Fibroblast of lung (primary cell): ENCODE measurements around the gene NHS. TPM values are rescaled to one million over a fixed set of nuclear protein-coding genes. Genes with fewer than 3 reads are reported as not detected.

ENCODE experiments used
- DNase-seq, 2 donors: peaks; one replicate each; pipeline versions ENCODE4 v3.0.0 to v3.0.0-alpha.2; 2010; ENCODE audit warnings: low read depth in 2 of 2
- H2AFZ ChIP-seq: 2 replicates; pipeline ENCODE4 v1.5.1; 2012; ENCODE audit warnings: low read length, control low read depth, inconsistent platforms
- H3K27ac ChIP-seq: 2 replicates; pipeline ENCODE4 v1.5.1; 2011; ENCODE audit warnings: low read length, control low read depth; ENCODE audit not compliant: insufficient read depth
- H3K27me3 ChIP-seq: 2 replicates; pipeline ENCODE4 v1.5.1; 2011; ENCODE audit warnings: mild to moderate bottlenecking, low read length; ENCODE audit not compliant: control insufficient read depth, insufficient read depth
- H3K36me3 ChIP-seq: 2 replicates; pipeline ENCODE4 v1.5.1; 2011; ENCODE audit warnings: low read length; ENCODE audit not compliant: control insufficient read depth, insufficient read depth
- H3K4me1 ChIP-seq: 2 replicates; pipeline ENCODE4 v1.5.1; 2011; ENCODE audit warnings: low read length; ENCODE audit not compliant: control insufficient read depth, insufficient read depth; ENCODE audit errors: extremely low read depth
- H3K4me2 ChIP-seq: 2 replicates; pipeline ENCODE4 v1.5.1; 2011; ENCODE audit warnings: low read length, control low read depth; ENCODE audit not compliant: insufficient read depth; ENCODE audit errors: extremely low read depth
- H3K4me3 ChIP-seq, 4 experiments: fragments of 200-600 bp in 1 of 4; sonication (generic) in 1 of 4; replicated peaks in 1 of 4; 2 replicates each; pipeline ENCODE4 v1.5.1; 2011 to 2016; ENCODE audit warnings: low read length in 4 of 4, low read depth in 3 of 4, mild to moderate bottlenecking in 3 of 4, control low read depth in 2 of 4, inconsistent platforms in 1 of 4, mixed read lengths in 1 of 4; ENCODE audit not compliant: insufficient read depth in 1 of 4; ENCODE audit errors: control extremely low read depth in 1 of 4
- H3K79me2 ChIP-seq: 2 replicates; pipeline ENCODE4 v1.5.1; 2012; ENCODE audit warnings: mild to moderate bottlenecking, low read length, inconsistent platforms; ENCODE audit not compliant: control insufficient read depth, insufficient read depth
- H3K9ac ChIP-seq: 2 replicates; pipeline ENCODE4 v1.5.1; 2011; ENCODE audit warnings: mild to moderate bottlenecking, low read length, control low read depth; ENCODE audit not compliant: insufficient read depth
- H3K9me3 ChIP-seq: 2 replicates; pipeline ENCODE4 v1.5.1; 2012; ENCODE audit warnings: low read depth, low read length; ENCODE audit not compliant: control insufficient read depth, insufficient read depth
- H4K20me1 ChIP-seq: 2 replicates; pipeline ENCODE4 v1.5.1; 2011; ENCODE audit warnings: low read length; ENCODE audit not compliant: control insufficient read depth, insufficient read depth; ENCODE audit errors: extremely low read depth
- EZH2 ChIP-seq: IDR thresholded peaks from 2 replicates; pipeline ENCODE4 v1.5.1; 2012; ENCODE audit warnings: low read length, control low read depth, mild to moderate bottlenecking; ENCODE audit errors: missing control alignments
- polyA plus RNA-seq, 2 donors: library from polyadenylated mRNA; depleted of rRNA in 1 of 2; stranded (reverse) in 1 of 2; unstranded in 1 of 2; fragments of >200 nt; gene quantifications; 2 replicates each; pipeline ENCODE4 v1.2.1, GENCODE V29; 2011 to 2012; ENCODE audit warnings: missing spikeins in 1 of 2
- total RNA-seq: library from RNA; depleted of rRNA; stranded (reverse); fragments of >200 nt; gene quantifications from 2 replicates; pipeline ENCODE4 v1.2.1, GENCODE V29; 2014
- TF ChIP-seq, protein P1 (sequence below), 2 donors: IDR thresholded peaks in 1 of 2; conservative IDR thresholded peaks in 1 of 2; 1 replicate in 1 of 2; 2 replicates in 1 of 2; pipeline ENCODE4 v1.5.1; 2011 to 2012; ENCODE audit warnings: low read length in 2 of 2, control low read depth in 1 of 2, inconsistent platforms in 1 of 2, low read depth in 1 of 2, mild to moderate bottlenecking in 1 of 2

The NHS gene
- total and polyA plus RNA-seq, 2 donors (not counting 1 experiment from before 2014, with no cell fraction given): 1.4 to 3.8 TPM

DNA sequence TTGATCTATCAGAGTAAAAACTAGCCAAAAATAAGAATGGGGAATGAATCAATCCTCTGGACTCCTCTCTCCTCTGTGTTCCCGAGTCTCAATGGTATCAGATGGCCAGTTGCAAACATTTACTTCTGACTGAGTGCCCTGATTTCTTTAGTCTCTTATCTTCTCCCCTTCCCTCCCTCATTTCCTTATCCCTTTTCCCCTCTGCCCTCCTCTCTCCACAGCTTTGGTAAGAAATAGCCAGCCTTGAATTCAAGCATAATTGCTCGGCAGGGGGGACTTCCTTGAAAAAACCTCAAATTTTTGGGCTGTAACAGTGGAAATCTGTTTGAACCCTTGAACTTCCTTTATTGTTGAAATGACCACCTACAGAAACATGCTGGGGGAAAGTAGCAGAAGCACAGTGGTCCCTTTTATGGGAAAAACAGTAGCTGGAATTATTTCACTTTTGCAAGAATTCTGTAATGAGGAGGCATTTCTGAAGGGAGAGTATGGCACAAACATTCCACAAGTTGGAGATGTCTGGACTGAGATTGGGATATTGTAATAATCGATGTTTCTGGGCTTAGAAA lies 40.3 kb downstream of the NHS start:
- no peak overlapping the region for H3K27ac ChIP-seq
- no peak overlapping the region for H3K4me2 ChIP-seq
- no peak overlapping the region for H3K4me3 ChIP-seq

GRCh38 chrX:17417372-17417771 lies 42.4 kb downstream of the NHS start:
- H3K4me1 ChIP-seq: peaks cover 2% of the 10 kb centered on the region
- H3K27ac ChIP-seq: no peak overlapping the region
- peak in 1 of 2 donors; percentile 65 for DNase-seq
- H3K36me3 ChIP-seq: no peaks in the 10 kb centered on the region
- TF ChIP-seq, protein P1, sequence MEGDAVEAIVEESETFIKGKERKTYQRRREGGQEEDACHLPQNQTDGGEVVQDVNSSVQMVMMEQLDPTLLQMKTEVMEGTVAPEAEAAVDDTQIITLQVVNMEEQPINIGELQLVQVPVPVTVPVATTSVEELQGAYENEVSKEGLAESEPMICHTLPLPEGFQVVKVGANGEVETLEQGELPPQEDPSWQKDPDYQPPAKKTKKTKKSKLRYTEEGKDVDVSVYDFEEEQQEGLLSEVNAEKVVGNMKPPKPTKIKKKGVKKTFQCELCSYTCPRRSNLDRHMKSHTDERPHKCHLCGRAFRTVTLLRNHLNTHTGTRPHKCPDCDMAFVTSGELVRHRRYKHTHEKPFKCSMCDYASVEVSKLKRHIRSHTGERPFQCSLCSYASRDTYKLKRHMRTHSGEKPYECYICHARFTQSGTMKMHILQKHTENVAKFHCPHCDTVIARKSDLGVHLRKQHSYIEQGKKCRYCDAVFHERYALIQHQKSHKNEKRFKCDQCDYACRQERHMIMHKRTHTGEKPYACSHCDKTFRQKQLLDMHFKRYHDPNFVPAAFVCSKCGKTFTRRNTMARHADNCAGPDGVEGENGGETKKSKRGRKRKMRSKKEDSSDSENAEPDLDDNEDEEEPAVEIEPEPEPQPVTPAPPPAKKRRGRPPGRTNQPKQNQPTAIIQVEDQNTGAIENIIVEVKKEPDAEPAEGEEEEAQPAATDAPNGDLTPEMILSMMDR (conservative IDR thresholded peaks at IDR 0.05 in 1 of 2, IDR thresholded peaks at IDR 0.05 in 1 of 2; ENCODE audit: low read depth in 1 of 2, low read length in 2 of 2): no peak
- TF ChIP-seq EZH2: no peak
- no peak overlapping the region for H2AFZ ChIP-seq
- H3K79me2 ChIP-seq: no peaks in the 10 kb centered on the region
- H3K27me3 ChIP-seq: no peaks in the 10 kb centered on the region
- H3K4me3 ChIP-seq: no peak overlapping the region
- H4K20me1 ChIP-seq: no peaks in the 10 kb centered on the region
- H3K9ac ChIP-seq: no peak overlapping the region
- no peaks in the 10 kb centered on the region for H3K9me3 ChIP-seq
- no peak overlapping the region for H3K4me2 ChIP-seq

More for the DNA sequence above, 40.3 kb downstream of the NHS start:
- H4K20me1 ChIP-seq: no peaks in the 10 kb centered on the region
- DNase-seq: peak in 1 of 2 donors; percentile 76
- no peaks in the 10 kb centered on the region for H3K9me3 ChIP-seq
- H2AFZ ChIP-seq: no peak overlapping the region
- no peaks in the 10 kb centered on the region for H3K79me2 ChIP-seq
- H3K4me1 ChIP-seq: peaks cover 2% of the 10 kb centered on the region
- no peak overlapping the region for H3K9ac ChIP-seq
- no peak for TF ChIP-seq EZH2
- TF ChIP-seq, protein P1 (conservative IDR thresholded peaks at IDR 0.05 in 1 of 2, IDR thresholded peaks at IDR 0.05 in 1 of 2; ENCODE audit: low read depth in 1 of 2, low read length in 2 of 2): no peak
- H3K36me3 ChIP-seq: no peaks in the 10 kb centered on the region
- no peaks in the 10 kb centered on the region for H3K27me3 ChIP-seq

DNA sequence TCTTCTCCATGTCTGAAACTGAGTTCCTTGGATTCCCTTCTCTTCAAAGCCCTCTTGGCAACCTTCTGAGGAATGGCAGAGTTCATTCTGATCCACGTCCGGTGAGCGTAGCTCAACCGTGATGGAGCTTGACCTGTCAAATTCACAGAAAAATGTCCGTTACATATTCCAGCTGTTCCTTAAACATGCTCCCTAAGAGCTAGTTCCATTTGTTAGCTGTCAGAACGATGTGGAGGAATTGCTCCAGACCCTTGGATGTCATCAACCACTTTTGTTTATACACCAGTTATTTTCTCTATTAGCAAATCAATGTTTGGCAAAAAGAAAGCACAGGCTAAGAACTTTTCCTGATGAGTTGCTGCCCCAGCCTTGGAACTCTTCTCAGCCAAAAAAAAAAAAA lies 50.1 kb downstream of the NHS start:
- no peaks in the 10 kb centered on the region for H3K36me3 ChIP-seq
- no peaks in the 10 kb centered on the region for H3K27me3 ChIP-seq
- no peak overlapping the region for H3K4me2 ChIP-seq
- TF ChIP-seq, protein P1 (conservative IDR thresholded peaks at IDR 0.05 in 1 of 2, IDR thresholded peaks at IDR 0.05 in 1 of 2; ENCODE audit: low read depth in 1 of 2, low read length in 2 of 2): no peak
- no peak for TF ChIP-seq EZH2
- no peak overlapping the region for H2AFZ ChIP-seq
- no peaks in the 10 kb centered on the region for H3K4me1 ChIP-seq
- H3K9ac ChIP-seq: no peak overlapping the region
- H3K4me3 ChIP-seq: no peak overlapping the region
- no peak overlapping the region for H3K27ac ChIP-seq
- no peaks in the 10 kb centered on the region for H4K20me1 ChIP-seq
- no peaks in the 10 kb centered on the region for H3K9me3 ChIP-seq
- no peaks in the 10 kb centered on the region for H3K79me2 ChIP-seq
- peak; percentile 63 to 93 for DNase-seq
